ENCODE data around the gene WNT9A.

Gene WNT9A

GRCh38 chr1:227907439-227908015, 40.2 kb downstream of the WNT9A start:
- DNase-seq: no peak

- DNase-seq: no peak
Observed at GRCh38 chr1:227906550-227907071, 41.1 kb downstream of the WNT9A start.

DNA sequence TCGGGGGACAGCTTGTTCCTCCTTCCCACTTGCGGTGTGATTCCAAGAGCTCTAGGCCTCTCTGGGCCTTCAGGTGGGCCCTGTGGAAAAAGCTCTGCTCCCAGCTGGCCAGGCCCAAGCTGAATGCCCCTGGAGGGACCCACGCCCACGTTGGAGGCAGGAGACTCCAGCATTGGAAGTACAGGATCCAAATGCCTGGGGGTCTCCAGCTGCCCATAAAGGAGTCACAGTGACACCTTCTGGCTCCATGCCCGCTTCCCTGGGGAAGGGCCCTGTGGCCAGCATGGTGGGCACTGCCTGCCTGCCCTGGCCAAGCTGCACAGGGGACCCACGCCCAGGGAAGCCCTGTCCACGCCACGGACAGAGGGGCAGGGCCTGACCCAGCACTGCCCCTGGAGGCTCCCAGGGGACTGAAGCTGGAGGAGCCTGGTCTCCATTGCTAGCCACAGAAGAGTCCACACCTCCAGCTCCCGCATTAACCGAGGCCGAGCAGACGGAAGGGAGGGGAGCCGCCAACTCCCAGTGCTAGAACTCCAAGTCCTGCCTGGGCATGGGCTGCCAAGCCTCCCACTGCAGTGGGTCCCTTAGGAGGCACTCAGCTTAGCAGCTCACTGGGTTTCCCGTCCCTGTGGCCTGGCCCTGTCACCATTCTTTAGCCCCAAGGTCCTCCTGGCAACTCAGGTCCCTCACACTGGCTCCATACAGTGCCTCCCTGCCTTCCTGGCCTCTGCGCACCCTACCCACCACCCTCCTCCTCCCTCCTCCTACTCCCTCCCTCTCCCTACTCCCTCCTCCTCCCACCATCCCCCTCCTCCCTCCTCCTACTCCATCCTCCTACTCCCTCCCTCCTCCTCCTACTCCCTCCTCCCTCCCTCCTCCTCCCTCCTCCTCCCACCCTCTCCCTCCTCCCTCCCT, 41.9 kb downstream of the WNT9A start:
- no peak for DNase-seq

GRCh38 chr1:227904541-227905335, 43.0 kb downstream of the WNT9A start:
- no peak for DNase-seq

DNA sequence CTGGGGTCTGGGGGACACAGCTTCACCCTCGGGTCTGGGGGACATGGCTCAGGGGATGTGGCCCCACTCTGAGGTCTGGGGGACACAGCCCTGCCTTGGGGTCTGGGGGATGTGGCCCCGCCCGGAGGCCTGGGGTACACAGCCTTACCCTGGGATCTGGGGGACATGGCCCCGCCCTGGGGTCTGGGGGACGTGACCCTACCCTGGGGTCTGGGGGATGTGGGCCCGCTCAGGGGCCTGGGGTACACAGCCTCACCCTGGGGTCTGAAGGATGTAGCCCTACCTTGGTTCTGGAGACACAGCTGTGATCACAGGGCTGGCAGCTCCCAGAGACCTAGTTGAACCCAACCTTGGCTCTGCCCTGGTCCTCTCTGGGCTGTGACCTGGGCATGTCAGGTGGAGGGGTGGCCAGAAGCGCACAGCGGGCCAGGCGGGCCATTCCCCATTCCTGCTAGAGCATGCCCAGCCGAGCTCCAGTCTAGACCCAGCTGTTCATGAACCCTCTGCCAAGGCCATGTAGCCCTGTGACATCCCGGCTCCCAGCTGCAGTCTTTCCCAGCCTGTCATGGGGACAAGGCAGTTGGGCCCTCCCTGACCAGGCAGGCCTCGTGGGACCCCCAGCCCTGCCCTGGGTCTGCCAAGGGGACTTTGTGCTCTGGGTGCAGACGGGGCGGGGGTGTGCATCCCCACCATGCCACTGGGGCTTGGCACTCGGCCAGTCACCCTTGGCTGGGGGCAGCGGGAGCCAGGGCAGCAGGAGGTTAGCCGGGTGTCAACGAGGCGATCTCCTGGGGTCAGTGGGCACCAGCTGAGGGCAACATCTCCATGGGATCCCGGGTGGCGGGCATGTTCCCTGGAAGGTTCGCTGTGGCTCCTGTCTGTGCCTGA, 43.9 kb downstream of the WNT9A start:
- DNase-seq: no peak

GRCh38 chr1:227903061-227903521, 44.6 kb downstream of the WNT9A start:
- no peak for DNase-seq

DNA sequence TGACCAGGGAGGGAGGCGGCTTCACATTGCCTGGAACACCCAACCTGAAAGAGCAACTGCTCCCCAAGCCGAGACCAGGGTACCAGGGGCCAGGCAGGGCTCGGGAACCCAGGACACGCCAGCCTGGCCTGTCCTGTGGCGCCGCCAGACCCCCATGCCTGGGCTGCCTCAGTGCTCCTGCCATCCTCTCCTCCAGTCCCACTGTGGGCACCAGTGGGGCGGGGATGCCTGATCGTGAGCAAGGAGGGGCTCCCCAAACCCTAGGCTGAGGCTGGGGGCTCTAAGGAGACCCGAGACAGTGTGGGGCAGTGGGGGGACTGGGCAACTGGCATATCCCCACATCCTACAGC, 45.1 kb downstream of the WNT9A start:
- DNase-seq: no peak

- no peak for DNase-seq
Observed at GRCh38 chr1:227901906-227902640, 45.7 kb downstream of the WNT9A start.

DNA sequence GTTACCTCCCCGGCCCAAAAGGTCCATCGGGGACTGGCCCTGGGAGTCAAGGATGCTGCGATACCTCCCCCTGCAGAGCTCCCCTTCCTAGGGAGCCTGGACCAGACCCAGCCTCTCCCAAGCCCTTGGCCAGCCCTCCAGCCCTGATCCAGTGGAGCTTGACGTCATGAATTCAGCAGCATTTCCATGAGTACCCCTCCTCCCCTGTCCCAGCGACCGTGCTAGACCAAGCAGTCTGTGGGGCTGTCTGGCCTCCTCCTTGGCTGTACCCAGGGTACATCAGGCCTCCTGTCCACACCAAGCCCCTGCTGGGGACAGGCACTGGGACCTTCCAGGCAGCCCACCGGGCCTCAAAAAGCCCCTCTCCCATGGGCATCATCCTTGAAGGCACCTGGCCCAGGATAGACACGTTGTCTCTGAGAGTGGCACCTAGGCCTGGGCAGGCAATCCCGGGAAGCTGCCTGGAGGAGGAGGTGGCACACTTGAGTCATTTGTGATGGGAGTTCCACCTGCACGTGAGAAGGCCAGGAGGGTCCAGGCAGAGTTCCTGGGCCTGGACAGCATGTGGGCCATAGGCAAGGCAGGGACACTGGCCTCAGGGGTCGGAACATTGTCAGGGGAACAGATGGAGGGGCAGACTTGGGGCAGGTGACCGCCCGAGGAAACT, 46.4 kb downstream of the WNT9A start:
- no peak for DNase-seq

GRCh38 chr1:227900571-227901051, 47.1 kb downstream of the WNT9A start:
- no peak for DNase-seq

DNA sequence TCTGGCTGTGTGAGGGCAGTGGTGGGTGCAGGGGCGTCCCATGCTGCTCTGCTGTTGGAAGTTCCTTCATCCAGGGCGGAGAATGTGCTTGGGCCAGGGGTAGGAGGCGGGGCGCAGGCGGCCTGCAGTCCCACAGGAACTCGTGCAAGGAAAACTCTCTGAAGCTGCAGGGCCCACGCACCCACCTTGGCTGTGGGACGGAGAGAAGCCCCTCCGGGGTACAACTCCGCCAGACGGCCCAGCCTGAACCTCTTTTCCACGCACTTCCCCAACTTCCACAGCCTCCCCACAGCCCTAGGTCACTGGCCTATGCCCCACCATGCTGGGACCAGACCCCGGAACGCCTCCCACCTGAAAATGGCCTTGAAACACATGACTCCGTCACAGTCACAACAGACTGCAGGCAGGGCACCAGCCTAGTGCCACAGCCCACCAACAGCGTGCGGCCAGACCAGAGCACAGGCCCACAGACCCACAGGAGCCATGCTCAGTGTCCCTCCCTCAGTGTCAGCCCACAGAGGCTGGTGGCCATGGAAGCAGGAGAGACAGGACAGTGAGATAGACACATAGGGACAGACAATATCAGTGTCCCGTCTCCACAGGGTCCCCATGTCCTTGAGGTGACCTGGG, 47.8 kb downstream of the WNT9A start:
- no peak for DNase-seq

DNA sequence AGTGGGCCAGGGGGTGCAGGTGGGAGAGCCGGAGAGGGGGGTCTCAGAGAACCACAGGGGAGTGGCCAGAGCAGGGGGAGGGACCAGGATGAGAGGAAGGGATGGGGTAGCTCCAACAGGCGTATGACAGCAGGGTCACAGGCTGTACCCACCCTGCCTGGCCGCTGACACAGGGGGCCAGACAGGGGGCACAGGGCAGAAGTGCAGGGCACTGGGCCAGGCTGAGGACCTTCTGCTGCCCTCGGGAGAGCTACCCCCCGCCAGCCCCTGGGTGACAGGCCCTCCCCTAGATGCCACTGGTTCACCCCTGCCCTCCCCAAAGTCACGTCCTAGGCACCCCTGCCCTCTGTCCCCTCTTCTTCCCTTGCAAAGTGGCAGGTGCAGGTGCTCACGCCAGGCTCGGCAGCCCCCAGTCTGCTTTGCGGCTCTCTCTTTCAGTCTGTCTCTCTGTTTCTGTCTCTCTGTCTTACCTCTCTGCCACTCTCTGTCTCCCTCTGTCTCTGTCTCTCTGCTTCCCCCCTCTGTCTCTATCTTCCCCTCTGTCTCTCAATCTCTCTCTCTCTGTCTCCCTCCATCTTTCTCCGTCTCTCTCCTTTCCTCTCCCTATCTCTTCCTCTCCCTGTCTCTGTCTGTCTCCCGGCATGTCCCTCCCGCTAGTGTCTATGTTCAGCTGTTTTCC, 48.5 kb downstream of the WNT9A start:
- no peak for DNase-seq

DNA sequence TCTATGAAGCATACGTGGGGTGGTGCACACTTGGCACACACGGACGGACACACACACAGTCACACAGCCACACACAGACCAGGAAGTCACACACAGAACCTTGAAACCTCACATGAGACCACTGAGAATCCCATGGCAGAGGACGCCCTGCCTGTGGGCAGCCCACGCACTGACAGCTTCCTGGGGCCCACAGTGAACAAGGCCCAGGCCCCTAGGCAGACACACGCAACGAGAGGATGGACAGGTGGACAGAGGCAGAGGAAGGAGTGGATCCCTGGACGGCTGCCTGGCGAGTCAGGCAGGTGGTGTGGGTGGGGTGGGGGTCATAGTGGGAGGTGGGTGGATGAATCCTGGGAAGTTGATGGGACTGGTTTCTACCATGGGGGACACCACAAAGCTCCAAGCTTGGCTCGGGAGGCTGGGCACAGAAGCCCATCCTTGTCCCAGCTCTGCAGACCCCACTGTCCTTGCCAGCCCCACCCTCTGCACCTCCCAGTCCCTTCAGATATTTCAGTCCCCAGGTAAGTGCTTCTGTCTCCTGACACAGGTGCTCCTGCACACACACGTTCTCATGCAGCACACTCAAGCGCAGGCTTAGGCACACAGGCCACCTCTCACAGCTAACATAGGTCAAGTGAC, 49.1 kb downstream of the WNT9A start:
- DNase-seq: no peak

DNA sequence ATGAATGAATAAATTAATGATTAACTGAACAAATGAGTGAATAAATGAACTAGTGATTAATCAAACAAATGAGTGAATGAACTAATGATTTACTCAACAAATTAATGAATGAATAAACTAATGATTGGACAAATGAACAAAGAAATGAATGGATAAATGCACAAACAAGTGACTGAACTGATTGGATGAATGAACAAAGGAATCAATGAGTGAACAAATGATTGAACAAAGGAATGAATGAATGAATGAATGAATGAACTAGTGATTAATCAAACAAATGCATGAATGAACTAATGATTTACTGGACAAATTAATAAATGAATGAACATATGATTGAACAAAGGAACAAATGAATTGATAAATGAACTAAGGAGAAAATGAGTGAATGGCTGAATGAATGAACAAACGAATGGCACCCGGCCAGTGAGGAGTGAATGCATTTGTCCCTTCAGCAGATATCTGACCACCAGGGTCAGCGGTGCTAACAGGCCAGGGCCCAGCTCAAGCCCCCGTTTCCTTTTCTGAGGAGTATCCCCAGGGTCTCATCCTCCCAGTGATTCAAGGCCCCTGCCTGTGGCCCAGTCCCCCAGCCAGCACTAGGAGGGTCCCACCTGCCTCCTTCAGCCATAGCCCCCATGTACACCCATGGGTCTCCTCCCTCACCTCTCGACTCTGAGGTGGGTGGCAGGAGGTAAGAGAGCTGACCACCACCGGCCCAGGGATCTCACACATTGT, 49.9 kb downstream of the WNT9A start:
- DNase-seq: no peak

- DNase-seq: no peak
Observed at GRCh38 chr1:227896710-227897655, 50.7 kb downstream of the WNT9A start.

DNA sequence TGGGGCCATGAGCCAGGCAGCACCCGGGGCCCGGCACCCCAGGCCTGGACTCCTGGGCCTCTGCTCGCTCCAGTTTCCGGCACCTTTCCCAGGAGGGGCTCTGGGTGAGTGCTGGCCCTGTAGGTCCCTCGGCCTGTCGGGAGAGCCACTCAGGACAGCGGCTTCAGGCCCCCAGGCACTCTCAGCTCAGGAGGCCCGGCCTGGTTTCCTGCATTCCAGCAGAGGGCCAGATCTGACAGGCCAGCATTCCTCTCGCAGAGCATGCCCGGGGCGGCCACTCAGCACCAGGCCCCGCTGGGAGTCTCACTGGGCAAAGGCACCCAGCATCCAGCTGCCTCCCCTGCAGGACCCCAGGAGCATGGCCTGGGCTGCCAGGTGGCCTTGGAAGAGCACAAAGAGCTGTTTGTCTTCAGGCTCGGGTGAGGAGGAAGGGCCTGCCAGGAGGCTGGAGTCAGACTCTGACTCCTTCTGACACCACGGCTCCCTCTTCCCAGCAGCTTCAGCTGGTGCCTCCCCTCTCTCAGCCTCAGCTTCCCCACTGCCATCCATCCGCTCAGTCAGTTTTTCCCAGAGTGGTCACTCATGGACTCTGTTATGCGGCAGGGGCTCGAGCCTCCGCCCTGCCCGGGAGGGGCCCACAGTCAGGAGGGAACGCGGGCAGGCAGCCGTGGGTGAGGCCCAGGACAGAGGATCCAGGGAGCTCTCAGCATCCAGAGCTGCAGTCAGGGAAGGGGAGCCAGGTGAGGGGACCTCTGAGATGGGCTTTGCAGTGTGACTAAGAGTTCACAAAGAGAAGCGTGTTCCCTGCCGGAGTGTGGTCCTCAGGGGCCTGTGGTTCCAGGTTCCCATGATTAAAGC, 51.7 kb downstream of the WNT9A start:
- no peak for DNase-seq
